ENCODE measurements around the gene C10orf120. TPM values are rescaled to one million over a fixed set of nuclear protein-coding genes. Genes with fewer than 3 reads are reported as not detected.

The C10orf120 gene
- total and polyA plus RNA-seq, 2 donors (not counting 1 experiment from before 2014, with no cell fraction given): not detected

DNA sequence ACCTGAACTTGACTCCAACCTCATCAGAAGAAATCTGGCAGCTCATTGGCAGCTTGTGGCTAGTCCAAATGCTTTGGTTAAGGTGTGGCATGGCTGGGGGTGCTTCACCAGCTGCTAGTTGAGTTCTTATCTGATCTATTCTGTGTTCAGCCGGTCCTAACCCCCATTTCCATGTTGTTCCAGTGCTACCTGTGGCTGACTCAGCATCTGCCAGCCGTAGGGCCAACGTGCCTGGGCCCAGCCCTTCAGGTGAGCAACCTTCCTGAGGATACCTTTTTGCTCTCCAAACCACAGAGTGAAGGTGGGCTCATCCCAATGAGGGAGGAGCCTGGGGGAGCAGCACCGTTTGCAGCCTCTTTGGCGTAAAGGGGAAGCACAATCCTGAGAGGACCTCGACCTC, 46.8 kb upstream of the C10orf120 start:
- no peaks in the 10 kb centered on the region for H4K20me1 ChIP-seq (ENCODE audit: control insufficient read depth, insufficient read depth, low read length, poor library complexity, severe bottlenecking)
- H3K27ac Mint-ChIP-seq: no peak overlapping the region
- H3K79me2 ChIP-seq (ENCODE audit: control insufficient read depth, insufficient read depth, low read length): no peaks in the 10 kb centered on the region
- DNase-seq: no peak
- intact Hi-C loops (cut with micrococcal nuclease): no loop called here
- H3K27me3 Mint-ChIP-seq: peaks cover 5% of the 10 kb centered on the region
- no peak overlapping the region for H3K4me2 ChIP-seq (replicated peaks; ENCODE audit: low read depth, low read length, poor library complexity, severe bottlenecking)
- no peak overlapping the region for H2AFZ ChIP-seq (ENCODE audit: insufficient read depth, low read depth, low read length, poor library complexity, severe bottlenecking)
- H3K4me1 ChIP-seq (ENCODE audit: control insufficient read depth in 2 of 2, insufficient read depth in 2 of 2, low read length in 2 of 2): no peaks in the 10 kb centered on the region
- no peak overlapping the region for H3K4me3 Mint-ChIP-seq
- ATAC-seq (ENCODE audit: low read depth): no peak
- TF ChIP-seq EZH2 (IDR thresholded peaks at IDR 0.05; ENCODE audit: borderline replicate concordance, insufficient read depth, low read depth, low read length, poor library complexity, severe bottlenecking): no peak
- TF ChIP-seq CTCF (IDR thresholded peaks at IDR 0.05): no peak
- ChIA-PET CTCF (no interaction called here), POLR2A (no interaction called here)
- no peak overlapping the region for H3K27ac ChIP-seq (ENCODE audit: low read length in 2 of 2)
- H3K4me3 ChIP-seq (ENCODE audit: control extremely low read depth in 1 of 5, extremely low read depth in 1 of 5, insufficient read depth in 1 of 5, low read depth in 2 of 5, low read length in 4 of 5): no peak overlapping the region
- H3K9me3 Mint-ChIP-seq (ENCODE audit: insufficient read depth): no peaks in the 10 kb centered on the region
- H3K9me3 ChIP-seq (ENCODE audit: control extremely low read depth in 1 of 3, control insufficient read depth in 2 of 3, insufficient read depth in 1 of 3, low read length in 2 of 3): no peaks in the 10 kb centered on the region
- no peaks in the 10 kb centered on the region for H3K36me3 ChIP-seq (replicated peaks in 1 of 2; ENCODE audit: control extremely low read depth in 1 of 2, control insufficient read depth in 1 of 2, extremely low read depth in 1 of 2, insufficient read depth in 2 of 2, low read length in 1 of 2)
- no peak overlapping the region for H3K9ac ChIP-seq (ENCODE audit: low read length)
- no peaks in the 10 kb centered on the region for H3K4me1 Mint-ChIP-seq
- 74% methylated on average over 6 of the region's 6 CpGs for WGBS (ENCODE audit: insufficient coverage)
- H3K27me3 ChIP-seq (replicated peaks in 1 of 4; ENCODE audit: control extremely low read depth in 1 of 4, control insufficient read depth in 3 of 4, insufficient read depth in 4 of 4, low read length in 3 of 4): no peaks in the 10 kb centered on the region

GRCh38 chr10:122744257-122744656, 44.6 kb upstream of the C10orf120 start:
- Histone ChIP-seq H3K4me1 (ENCODE audit: control insufficient read depth in 2 of 2, insufficient read depth in 2 of 2, low read length in 2 of 2) (no peaks in the 10 kb centered on the region), H3K4me3 (ENCODE audit: control extremely low read depth in 1 of 5, extremely low read depth in 1 of 5, insufficient read depth in 1 of 5, low read depth in 2 of 5, low read length in 4 of 5) (no peak overlapping the region), H3K79me2 (ENCODE audit: control insufficient read depth, insufficient read depth, low read length) (no peaks in the 10 kb centered on the region), H3K27ac (ENCODE audit: low read length in 2 of 2) (no peak overlapping the region), H4K20me1 (ENCODE audit: control insufficient read depth, insufficient read depth, low read length, poor library complexity, severe bottlenecking) (no peaks in the 10 kb centered on the region), H3K4me2 (replicated peaks; ENCODE audit: low read depth, low read length, poor library complexity, severe bottlenecking) (no peak overlapping the region), H2AFZ (ENCODE audit: insufficient read depth, low read depth, low read length, poor library complexity, severe bottlenecking) (no peak overlapping the region), H3K27me3 (replicated peaks in 1 of 4; ENCODE audit: control extremely low read depth in 1 of 4, control insufficient read depth in 3 of 4, insufficient read depth in 4 of 4, low read length in 3 of 4) (no peaks in the 10 kb centered on the region), H3K36me3 (replicated peaks in 1 of 2; ENCODE audit: control extremely low read depth in 1 of 2, control insufficient read depth in 1 of 2, extremely low read depth in 1 of 2, insufficient read depth in 2 of 2, low read length in 1 of 2) (no peaks in the 10 kb centered on the region), H3K9ac (ENCODE audit: low read length) (no peak overlapping the region), H3K9me3 (ENCODE audit: control extremely low read depth in 1 of 3, control insufficient read depth in 2 of 3, insufficient read depth in 1 of 3, low read length in 2 of 3) (no peaks in the 10 kb centered on the region)
- DNase-seq (no peak), ATAC-seq (ENCODE audit: low read depth) (no peak)
- H3K4me3 Mint-ChIP-seq: no peak overlapping the region
- H3K27me3 Mint-ChIP-seq: peaks cover 5% of the 10 kb centered on the region
- H3K27ac Mint-ChIP-seq: no peak overlapping the region
- H3K9me3 Mint-ChIP-seq (ENCODE audit: insufficient read depth): no peaks in the 10 kb centered on the region
- CTCF ChIA-PET: no interaction called here
- TF ChIP-seq EZH2 (IDR thresholded peaks at IDR 0.05; ENCODE audit: borderline replicate concordance, insufficient read depth, low read depth, low read length, poor library complexity, severe bottlenecking) (no peak), CTCF (IDR thresholded peaks at IDR 0.05) (no peak)
- H3K4me1 Mint-ChIP-seq: no peaks in the 10 kb centered on the region
- 68% methylated on average over 2 of the region's 2 CpGs for WGBS (ENCODE audit: insufficient coverage)
- intact Hi-C loops (cut with micrococcal nuclease): no loop called here
- POLR2A ChIA-PET: no interaction called here
